H7 (cell line): ENCODE results near the gene ZDHHC11B. TPM values are rescaled to one million over a fixed set of nuclear protein-coding genes. Genes with fewer than 3 reads are reported as not detected.
A peak's percentile ranks its signal among the peaks of the same experiment; 100 is the strongest.
"Not testable (repeated sequence)": the region's sequence is repeated elsewhere in the genome, so short reads cannot be mapped to it uniquely, and the experiment has no call there.

ENCODE experiments used
- DNase-seq: peaks from one replicate; pipeline ENCODE4 v3.0.0; 2012
- H3K27me3 ChIP-seq: 2 replicates; pipeline ENCODE4 v1.6.0; 2011; ENCODE audit warnings: mild to moderate bottlenecking, low read length; ENCODE audit not compliant: control insufficient read depth, insufficient read depth
- H3K36me3 ChIP-seq: replicated peaks from 2 replicates; pipeline ENCODE4 v1.5.1; 2011; ENCODE audit warnings: low read length; ENCODE audit not compliant: control insufficient read depth, insufficient read depth
- H3K4me3 ChIP-seq: 2 replicates; pipeline ENCODE4 v1.5.1; 2011; ENCODE audit warnings: low read depth, mild to moderate bottlenecking, control low read depth, low read length, moderate library complexity; ENCODE audit not compliant: insufficient read depth
- total RNA-seq: library from RNA; depleted of rRNA; stranded (reverse); fragments of >200 nt; shearing (Covaris generic); gene quantifications from 2 replicates; pipeline ENCODE4 v1.2.3, GENCODE V29; 2014

Gene ZDHHC11B
- total RNA-seq, 1 experiment from 2014 or later, result 0.07 TPM

DNA sequence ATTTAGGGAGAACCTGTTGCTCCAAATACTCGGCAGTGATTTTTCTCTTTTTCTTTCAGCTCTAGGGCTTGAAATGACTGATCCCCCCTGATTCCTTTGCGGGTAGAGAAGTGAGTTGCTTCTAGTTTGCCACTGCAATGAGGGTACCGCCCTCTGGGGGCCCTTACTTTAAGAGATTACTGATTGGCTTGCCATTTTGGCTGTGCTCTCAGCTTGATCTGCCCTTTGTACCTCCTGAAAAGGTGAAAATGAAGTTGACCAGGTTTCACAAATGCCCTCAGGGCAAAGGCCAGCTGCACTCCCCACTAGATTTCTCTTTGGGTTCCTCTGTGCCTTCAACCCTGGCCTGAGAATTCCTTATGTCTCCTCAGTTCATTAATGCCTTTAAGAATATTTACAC, 70.8 kb downstream of the ZDHHC11B start:
- not testable (repeated sequence) for H3K27me3 ChIP-seq, DNase-seq, H3K36me3 ChIP-seq, H3K4me3 ChIP-seq

DNA sequence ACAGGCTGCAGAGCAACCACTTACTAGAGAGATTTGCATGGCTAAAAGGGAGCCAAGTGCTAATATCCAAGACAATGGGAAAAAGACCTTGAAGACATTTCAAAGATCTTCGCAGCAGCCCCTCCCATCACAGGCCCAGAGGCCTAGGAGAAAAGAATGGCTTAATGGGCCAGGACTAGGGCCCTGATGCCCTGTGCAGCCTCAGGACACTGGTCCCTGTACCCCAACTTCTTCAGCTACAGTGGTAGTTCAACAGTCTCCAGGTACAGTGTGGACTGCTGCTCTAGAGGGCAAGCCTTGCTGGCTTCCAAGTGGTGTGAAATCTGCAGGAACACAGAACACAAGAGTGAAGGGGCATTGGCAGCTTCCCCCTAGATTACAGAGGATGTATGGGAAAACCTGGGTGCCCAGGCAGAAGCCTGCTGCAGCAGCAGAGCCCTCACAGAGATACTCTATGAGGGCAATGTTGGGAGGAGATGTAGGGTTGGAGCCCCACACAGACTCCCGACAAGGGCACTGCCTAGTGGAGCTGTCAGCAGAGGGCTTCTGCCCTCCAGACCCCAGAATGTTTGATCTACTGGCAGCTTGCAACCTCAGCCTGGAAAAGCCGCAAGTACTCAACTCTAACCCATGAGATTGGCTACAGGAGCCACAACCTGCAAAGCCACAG, 75.5 kb downstream of the ZDHHC11B start:
- not testable (repeated sequence) for DNase-seq, H3K4me3 ChIP-seq, H3K27me3 ChIP-seq, H3K36me3 ChIP-seq

DNA sequence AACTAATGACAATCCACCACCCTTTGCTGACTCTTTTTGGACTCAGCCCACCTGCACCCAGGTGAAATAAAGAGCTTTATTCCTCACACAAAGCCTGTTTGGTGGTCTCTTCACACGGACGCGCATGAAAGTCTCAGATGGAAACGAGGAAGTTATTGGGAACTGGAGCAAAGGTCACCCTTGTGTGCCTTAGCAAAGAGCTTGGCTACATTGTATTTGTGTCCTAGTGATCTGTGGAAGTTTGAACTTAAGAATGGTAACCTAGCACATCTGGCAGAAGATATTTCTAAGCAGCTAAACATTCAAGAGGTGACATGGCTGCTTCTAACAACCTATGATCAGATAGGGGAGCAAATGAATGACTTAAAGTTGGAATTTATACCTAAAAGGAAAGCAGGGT, 76.2 kb downstream of the ZDHHC11B start:
- H3K36me3 ChIP-seq, H3K4me3 ChIP-seq, DNase-seq, H3K27me3 ChIP-seq: not testable (repeated sequence)

DNA sequence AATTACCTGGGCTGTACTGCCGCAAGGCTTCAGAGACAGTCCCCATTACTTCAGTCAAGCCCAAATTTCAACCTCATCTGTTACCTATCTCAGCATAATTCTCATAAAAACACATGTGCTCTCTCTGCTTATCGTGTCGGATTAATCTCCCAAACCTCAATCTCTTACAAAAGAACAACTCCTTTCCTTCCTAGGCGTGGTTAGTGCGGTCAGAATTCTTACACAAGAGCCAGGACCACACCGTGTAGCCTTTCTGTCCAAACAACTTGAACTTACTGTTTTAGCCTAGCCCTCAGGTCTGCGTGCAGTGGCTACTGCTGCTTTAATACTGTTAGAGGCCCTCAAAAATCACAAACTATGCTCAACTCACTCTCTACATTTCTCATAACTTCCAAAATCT, 78.4 kb downstream of the ZDHHC11B start:
- H3K4me3 ChIP-seq, H3K27me3 ChIP-seq, H3K36me3 ChIP-seq, DNase-seq: not testable (repeated sequence)

DNA sequence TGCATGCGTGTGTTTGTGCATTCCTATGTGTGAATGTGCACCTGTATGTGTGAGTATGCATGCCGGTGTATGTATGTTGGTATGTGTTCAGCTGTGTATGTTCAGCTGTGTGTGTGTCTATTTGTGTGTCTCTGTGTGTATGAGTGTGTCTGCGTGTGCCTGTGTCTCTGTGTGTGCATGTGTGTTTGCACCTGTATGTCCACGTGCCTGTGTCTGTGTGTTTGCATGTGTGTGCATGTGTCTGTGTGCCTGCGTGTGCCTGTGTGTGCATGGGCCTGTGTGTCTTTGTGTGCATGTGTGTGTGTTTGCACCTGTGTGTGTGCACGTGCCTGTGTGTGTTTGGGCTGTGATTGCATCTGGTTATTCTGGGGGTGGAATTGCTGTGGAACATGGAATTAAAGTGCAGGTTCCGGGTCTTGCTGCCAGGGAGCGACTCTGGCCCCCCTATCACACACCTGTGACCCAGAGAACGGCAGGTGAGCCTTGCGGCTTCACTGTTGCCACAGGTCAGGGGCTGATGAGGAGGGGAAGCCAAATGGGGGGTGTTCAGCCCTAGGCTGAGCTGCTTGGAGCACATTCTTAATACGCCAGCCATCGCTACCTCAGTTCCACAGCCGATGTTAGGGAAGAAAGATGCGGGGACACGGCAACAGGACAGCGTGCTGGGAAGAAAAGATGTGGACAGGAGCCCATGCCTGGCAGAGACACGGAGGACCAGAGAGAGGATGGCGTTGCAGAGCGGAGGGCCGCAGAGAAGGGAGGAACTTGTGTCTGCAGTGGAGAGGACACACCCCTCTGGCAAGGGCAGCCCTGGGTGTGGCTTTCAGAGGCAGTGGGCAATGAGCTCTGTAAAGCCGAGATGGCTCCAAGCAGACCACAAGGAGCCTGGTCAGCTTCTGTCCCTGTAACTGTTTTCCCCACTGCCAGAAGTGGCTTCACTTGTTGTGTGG, 87.5 kb downstream of the ZDHHC11B start:
- not testable (repeated sequence) for H3K4me3 ChIP-seq, H3K36me3 ChIP-seq
- DNase-seq, result peak; percentile 6
- peaks cover 13% of the 10 kb centered on the region for H3K27me3 ChIP-seq

DNA sequence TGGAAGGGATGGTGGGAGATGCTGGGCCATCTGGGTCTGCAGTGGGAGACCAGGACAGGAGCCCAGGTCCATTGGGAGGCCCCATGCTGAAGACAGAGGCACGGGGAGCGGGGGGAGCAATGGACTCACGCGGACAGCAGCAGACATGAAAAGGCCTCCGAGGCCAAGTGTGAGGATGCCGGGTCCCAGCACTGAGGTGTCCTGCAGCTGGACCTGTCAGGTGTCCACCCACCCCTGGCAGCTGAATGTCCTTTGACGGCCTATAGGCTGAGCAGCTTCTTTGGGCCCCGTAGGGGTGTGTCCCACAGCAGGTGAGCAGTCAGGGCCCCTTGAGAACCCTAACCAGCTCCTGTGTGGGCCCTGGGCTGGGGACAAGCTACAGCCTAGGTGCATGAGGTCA, 88.3 kb downstream of the ZDHHC11B start:
- DNase-seq, H3K4me3 ChIP-seq, H3K36me3 ChIP-seq: not testable (repeated sequence)
- H3K27me3 ChIP-seq, result peaks cover 13% of the 10 kb centered on the region

DNA sequence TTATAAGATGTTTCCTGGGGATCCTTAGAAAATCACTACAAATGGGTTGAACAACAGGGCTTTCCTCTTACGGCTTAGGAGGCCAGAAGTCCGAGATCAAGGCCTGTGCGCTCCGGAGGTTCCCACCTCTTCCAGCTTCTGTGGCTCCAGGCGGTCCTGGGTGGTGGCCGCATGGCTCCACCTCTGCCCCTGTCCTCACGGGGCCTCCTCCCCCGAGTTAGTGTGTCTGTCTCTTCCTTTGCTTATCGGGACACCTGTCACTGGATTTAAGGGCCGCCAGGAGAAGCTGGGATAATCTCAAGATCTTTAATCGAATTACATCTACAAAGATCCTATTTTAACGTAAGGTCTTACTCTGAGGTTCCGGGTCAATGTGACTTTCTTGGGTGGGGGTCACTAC, 89.1 kb downstream of the ZDHHC11B start:
- H3K27me3 ChIP-seq, result peaks cover 13% of the 10 kb centered on the region
- not testable (repeated sequence) for H3K36me3 ChIP-seq, H3K4me3 ChIP-seq, DNase-seq

DNA sequence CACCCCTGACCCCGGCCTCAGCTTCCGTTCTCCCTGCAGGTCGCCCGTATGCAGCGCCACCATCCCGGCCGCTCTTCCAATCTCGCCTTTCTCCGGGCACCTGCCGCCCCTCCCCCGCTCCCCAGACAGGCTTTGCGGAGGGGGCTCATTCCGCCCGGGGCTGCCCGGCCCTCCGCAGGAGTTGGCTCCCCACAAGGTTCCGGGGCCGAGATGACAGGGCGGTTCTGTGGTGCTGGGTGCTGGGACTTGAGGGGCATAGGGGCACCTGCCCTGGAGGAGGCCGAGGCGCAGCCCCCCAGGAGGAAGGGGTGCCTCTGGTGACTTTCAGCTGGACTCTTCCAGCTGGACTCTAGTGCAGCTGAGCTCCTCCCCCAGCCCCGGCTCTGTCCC, 90.5 kb downstream of the ZDHHC11B start:
- H3K27me3 ChIP-seq, result peaks cover 13% of the 10 kb centered on the region
- not testable (repeated sequence) for H3K4me3 ChIP-seq, H3K36me3 ChIP-seq
- DNase-seq, result peak; percentile 38

DNA sequence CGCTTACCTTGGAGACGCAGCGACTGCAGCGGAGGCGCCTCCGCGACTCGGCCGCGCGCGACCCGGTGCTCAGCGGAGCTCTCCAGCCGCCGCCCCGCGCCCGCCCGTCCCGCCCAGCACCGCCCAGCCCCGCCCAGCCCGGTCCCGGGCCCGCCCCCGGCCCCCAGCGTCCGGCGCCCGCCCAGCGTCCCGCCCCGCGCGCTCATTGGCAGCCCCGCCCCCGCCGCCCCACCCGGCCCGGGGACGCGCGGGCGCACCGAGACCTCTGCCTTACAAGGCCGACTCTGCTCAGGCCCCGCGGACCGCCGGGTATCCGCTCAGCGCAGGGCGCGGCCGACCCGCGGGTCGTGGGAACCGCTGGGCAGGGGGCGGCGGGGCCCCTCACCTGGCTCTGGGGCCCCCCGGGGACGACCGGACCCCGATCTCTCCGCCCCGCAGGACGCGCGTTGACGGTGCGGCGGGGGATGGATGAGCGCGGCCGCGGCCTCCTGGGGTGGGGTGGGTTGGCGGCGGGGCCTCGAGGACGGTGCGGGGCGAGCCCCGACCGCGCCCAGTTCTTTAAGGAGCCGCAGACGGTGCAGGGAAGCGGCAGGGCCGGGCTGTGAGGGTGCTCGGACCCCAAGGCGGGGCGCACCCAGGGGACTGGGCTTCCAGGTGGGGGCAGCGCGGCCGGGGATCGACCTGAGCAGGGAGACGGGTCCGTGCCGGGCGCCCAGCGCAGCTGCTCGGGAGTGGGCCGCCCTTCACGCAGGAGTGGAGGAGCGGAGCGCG, 91.1 kb downstream of the ZDHHC11B start, which contains the start of gene TPPP:
TSS of gene TPPP (minus strand) at position 82 of the 771 bp plus-strand sequence. CDS start 15,292 bp downstream, outside the sequence.
- H3K4me3 ChIP-seq, result peak within 1 kb of the TSS; percentile 48

DNA sequence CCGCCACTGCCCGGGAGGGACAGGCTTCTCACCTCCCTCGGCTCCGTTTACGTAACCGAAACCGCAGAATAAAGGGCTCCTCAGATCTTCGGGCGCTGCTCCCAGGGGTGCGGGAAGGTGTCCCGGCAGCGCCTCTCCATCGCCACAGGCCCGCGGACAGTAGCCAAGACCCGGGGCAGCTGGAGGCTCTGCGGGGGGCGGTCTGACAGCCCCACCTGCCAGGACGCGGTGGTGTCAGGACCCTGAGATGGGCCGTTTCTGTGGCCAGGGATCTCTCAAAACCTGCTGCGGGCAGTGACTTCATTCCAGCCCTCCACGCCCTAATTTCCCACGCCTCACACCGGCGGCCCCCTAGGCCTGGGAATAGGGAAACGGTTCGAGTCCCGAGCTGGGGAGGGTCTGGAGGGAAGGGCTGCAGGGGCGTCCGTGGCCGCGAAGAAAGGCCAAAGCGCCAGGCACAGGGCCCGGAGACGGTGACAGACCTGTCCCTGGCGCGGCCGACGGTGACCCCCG, 91.9 kb downstream of the ZDHHC11B start:
- Histone ChIP-seq H3K4me3 (peak overlapping the region; percentile 23), H3K27me3 (peaks cover 11% of the 10 kb centered on the region)
- H3K36me3 ChIP-seq, result not testable (repeated sequence)
- peak; percentile 56 for DNase-seq

More for the DNA sequence above, 91.1 kb downstream of the ZDHHC11B start, which contains the start of gene TPPP:
- not testable (repeated sequence) for H3K36me3 ChIP-seq
- DNase-seq, result peak; percentile 97
- H3K27me3 ChIP-seq, result peaks cover 13% of the 10 kb centered on the region

DNA sequence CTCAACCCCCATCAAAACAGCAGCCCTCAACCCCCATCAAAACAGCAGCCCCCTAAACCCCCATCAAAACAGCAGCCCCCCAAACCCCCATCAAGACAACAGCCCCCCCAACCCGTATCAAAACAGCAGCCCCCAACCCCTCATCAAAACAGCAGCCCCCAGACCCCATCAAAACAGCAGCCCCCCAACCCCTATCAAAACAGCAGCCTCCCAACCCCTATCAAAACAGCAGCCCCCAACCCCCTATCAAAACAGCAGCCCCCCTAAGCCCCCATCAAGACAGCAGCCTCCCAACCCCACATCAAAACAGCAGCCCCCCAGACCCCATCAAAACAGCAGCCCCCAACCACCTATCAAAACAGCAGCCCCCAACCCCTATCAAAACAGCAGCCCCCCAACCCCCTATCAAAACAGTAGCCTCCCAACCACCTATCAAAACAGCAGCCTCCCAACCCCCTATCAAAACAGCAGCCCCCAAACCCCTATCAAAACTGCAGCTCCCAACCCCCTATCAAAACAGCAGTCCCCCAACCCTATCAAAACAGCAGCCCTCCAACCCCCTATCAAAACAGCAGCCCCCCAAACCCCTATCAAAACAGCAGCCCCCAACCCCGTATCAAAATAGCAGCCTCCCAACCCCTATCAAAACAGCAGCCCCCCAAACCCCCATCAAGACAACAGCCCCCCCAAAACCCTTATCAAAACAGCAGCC, 92.6 kb downstream of the ZDHHC11B start:
- peak; percentile 9 for DNase-seq
- Histone ChIP-seq H3K36me3 (no peaks in the 10 kb centered on the region), H3K4me3 (no peak overlapping the region), H3K27me3 (peaks cover 11% of the 10 kb centered on the region)

DNA sequence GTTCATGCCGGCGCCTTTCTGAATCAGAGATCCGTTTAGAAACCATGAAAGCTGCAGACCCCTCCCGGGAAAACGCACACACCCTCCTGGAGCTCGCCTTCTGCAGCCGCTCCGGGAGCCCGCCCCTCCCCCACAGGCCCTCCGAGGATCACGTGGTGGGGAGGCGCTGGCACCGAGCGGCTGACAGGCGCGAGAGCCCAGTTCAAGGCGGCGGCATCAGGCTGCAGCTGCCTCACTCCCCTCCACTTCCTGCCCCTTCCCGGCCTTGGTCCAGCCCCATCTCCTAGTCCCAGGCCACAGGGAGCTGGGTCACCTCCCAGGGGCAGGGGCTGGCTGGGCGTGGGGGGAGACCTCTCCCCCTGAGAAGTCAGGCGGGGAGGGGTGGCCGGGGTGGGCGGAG, 93.5 kb downstream of the ZDHHC11B start:
- H3K36me3 ChIP-seq, DNase-seq, H3K4me3 ChIP-seq: not testable (repeated sequence)
- H3K27me3 ChIP-seq, result peaks cover 11% of the 10 kb centered on the region

DNA sequence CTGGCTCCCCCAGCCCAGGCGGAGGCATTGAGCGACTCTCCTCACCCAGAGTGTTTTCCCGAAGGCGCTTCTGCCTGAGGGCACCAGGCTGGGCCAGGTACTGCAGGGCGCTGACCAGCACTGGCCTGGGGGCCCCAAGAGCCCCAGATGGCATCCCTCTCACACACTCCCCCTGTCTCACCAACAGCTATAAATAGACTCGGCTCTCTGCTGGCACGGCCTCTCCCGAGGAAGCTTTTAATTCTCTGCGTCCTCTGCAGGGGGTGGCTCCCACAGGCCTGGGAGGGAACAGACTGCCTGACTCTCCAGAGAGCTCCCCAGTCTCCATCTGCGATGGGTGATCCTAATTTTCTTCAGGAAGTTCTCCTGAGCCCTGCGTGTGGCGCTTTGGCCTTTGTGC, 94.2 kb downstream of the ZDHHC11B start:
- H3K27me3 ChIP-seq, result peaks cover 11% of the 10 kb centered on the region
- not testable (repeated sequence) for DNase-seq, H3K36me3 ChIP-seq, H3K4me3 ChIP-seq
